ENCODE results near the gene ADAD1.

ADAD1 gene

DNA sequence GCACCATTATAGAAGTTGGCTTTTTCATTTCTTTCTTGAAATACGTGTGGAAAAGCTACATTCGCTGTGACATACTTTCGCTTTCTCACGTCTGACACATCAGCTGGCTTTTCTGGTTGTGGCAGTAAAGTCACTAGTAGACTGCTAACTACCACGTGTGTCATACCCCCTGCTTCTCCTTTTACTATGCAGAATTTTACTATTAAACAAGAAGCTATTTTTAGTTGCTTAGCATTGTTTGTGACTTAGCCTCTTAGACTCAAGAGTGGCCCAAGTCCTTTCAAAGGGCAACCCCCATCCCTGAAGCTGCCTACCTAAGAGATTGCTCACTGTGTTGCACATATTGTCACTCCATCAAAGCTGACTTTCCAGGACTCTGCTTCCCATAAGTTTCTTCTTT lies 79.8 kb downstream of the ADAD1 start:
- Histone ChIP-seq H3K18ac (ENCODE audit: low read depth in 1 of 2, low read length in 2 of 2) (no peak overlapping the region), H3K4me1 (ENCODE audit: control insufficient read depth, insufficient read depth, low read depth, low read length) (no peaks in the 10 kb centered on the region), H3K27ac (ENCODE audit: low read length, poor library complexity, severe bottlenecking) (no peak overlapping the region), H2BK12ac (ENCODE audit: low read length in 2 of 2) (no peak overlapping the region), H2BK5ac (ENCODE audit: low read depth, low read length, poor library complexity, severe bottlenecking) (no peak overlapping the region), H2AK5ac (ENCODE audit: low read length, severe bottlenecking) (no peak overlapping the region), H3K79me1 (replicated peaks; ENCODE audit: low read length, poor library complexity, severe bottlenecking) (no peaks in the 10 kb centered on the region), H3K9me3 (ENCODE audit: control insufficient read depth, low read length) (no peaks in the 10 kb centered on the region), H2BK15ac (ENCODE audit: low read depth, poor library complexity, severe bottlenecking) (no peak overlapping the region), H3K9ac (ENCODE audit: low read length) (peak overlapping the region; percentile 52), H3K27me3 (ENCODE audit: control insufficient read depth in 1 of 2, insufficient read depth in 1 of 2, low read length in 2 of 2) (no peaks in the 10 kb centered on the region), H3K14ac (ENCODE audit: low read length in 2 of 2) (no peak overlapping the region), H3K36me3 (ENCODE audit: control insufficient read depth in 1 of 2, insufficient read depth in 2 of 2, low read depth in 1 of 2, low read length in 2 of 2) (no peaks in the 10 kb centered on the region), H4K91ac (ENCODE audit: low read length) (no peak overlapping the region), H3K4me3 (ENCODE audit: insufficient read depth in 1 of 2, low read depth in 1 of 2, low read length in 2 of 2) (peak overlapping the region in 1 of 2 experiments; percentile 55), H3K4ac (ENCODE audit: low read depth in 1 of 2, low read length in 2 of 2) (no peak overlapping the region), H3K23ac (ENCODE audit: low read length in 2 of 2) (no peak overlapping the region), H4K8ac (ENCODE audit: low read length) (no peak overlapping the region), H2AFZ (ENCODE audit: low read depth, low read length) (no peak overlapping the region), H2BK120ac (ENCODE audit: low read depth, low read length) (no peak overlapping the region), H3K4me2 (ENCODE audit: low read length, poor library complexity, severe bottlenecking) (peak overlapping the region; percentile 5)
- WGBS: 44% methylated on average over 4 of the region's 5 CpGs
- peak; percentile 72 for DNase-seq

DNA sequence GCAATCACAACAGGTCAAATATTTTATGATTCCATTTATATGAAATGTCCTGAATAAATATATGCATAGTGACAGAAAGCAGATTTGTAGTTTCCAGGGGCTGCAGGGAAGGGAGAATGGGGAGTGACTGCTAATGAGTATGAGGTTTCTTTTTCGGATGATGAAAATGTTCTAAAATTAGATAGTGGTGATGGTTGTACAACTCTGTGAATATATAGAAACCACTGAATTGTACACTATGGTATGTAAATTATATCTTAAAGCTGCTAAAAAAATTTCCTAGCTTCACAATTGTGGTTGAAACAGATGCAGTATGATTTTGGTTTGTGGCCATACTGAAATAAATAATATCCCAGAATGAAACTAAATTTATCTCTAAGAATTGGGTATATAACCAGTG lies 90.6 kb downstream of the ADAD1 start:
- H3K4me2 ChIP-seq (ENCODE audit: low read length, poor library complexity, severe bottlenecking): no peak overlapping the region
- H2AFZ ChIP-seq (ENCODE audit: low read depth, low read length): no peak overlapping the region
- no peak overlapping the region for H2AK5ac ChIP-seq (ENCODE audit: low read length, severe bottlenecking)
- no peak overlapping the region for H4K91ac ChIP-seq (ENCODE audit: low read length)
- H2BK12ac ChIP-seq (ENCODE audit: low read length in 2 of 2): no peak overlapping the region
- H2BK120ac ChIP-seq (ENCODE audit: low read depth, low read length): no peak overlapping the region
- no peaks in the 10 kb centered on the region for H3K27me3 ChIP-seq (ENCODE audit: control insufficient read depth in 1 of 2, insufficient read depth in 1 of 2, low read length in 2 of 2)
- H2BK15ac ChIP-seq (ENCODE audit: low read depth, poor library complexity, severe bottlenecking): no peak overlapping the region
- no peak overlapping the region for H3K27ac ChIP-seq (ENCODE audit: low read length, poor library complexity, severe bottlenecking)
- H3K9ac ChIP-seq (ENCODE audit: low read length): no peak overlapping the region
- no peak overlapping the region for H2BK5ac ChIP-seq (ENCODE audit: low read depth, low read length, poor library complexity, severe bottlenecking)
- no peak overlapping the region for H3K4me3 ChIP-seq (ENCODE audit: insufficient read depth in 1 of 2, low read depth in 1 of 2, low read length in 2 of 2)
- H3K4ac ChIP-seq (ENCODE audit: low read depth in 1 of 2, low read length in 2 of 2): no peak overlapping the region
- no peak overlapping the region for H3K18ac ChIP-seq (ENCODE audit: low read depth in 1 of 2, low read length in 2 of 2)
- 100% methylated on average over 1 of the region's 1 CpG for WGBS
- H3K4me1 ChIP-seq (ENCODE audit: control insufficient read depth, insufficient read depth, low read depth, low read length): no peaks in the 10 kb centered on the region
- H4K8ac ChIP-seq (ENCODE audit: low read length): no peak overlapping the region
- H3K9me3 ChIP-seq (ENCODE audit: control insufficient read depth, low read length): peaks cover 41% of the 10 kb centered on the region
- no peak overlapping the region for H3K14ac ChIP-seq (ENCODE audit: low read length in 2 of 2)
- H3K23ac ChIP-seq (ENCODE audit: low read length in 2 of 2): no peak overlapping the region
- H3K79me1 ChIP-seq (replicated peaks; ENCODE audit: low read length, poor library complexity, severe bottlenecking): no peaks in the 10 kb centered on the region
- no peaks in the 10 kb centered on the region for H3K36me3 ChIP-seq (ENCODE audit: control insufficient read depth in 1 of 2, insufficient read depth in 2 of 2, low read depth in 1 of 2, low read length in 2 of 2)
- no peak for DNase-seq

GRCh38 chr4:122475233-122475632 lies 96.4 kb downstream of the ADAD1 start:
- no peak overlapping the region for H4K91ac ChIP-seq (ENCODE audit: low read length)
- H2AK5ac ChIP-seq (ENCODE audit: low read length, severe bottlenecking): no peak overlapping the region
- H3K79me1 ChIP-seq (replicated peaks; ENCODE audit: low read length, poor library complexity, severe bottlenecking): no peaks in the 10 kb centered on the region
- H2BK12ac ChIP-seq (ENCODE audit: low read length in 2 of 2): no peak overlapping the region
- H3K4me1 ChIP-seq (ENCODE audit: control insufficient read depth, insufficient read depth, low read depth, low read length): no peaks in the 10 kb centered on the region
- no peak overlapping the region for H3K4me3 ChIP-seq (ENCODE audit: insufficient read depth in 1 of 2, low read depth in 1 of 2, low read length in 2 of 2)
- H3K9ac ChIP-seq (ENCODE audit: low read length): no peak overlapping the region
- no peak overlapping the region for H3K18ac ChIP-seq (ENCODE audit: low read depth in 1 of 2, low read length in 2 of 2)
- H2BK120ac ChIP-seq (ENCODE audit: low read depth, low read length): no peak overlapping the region
- no peak overlapping the region for H3K4me2 ChIP-seq (ENCODE audit: low read length, poor library complexity, severe bottlenecking)
- no peaks in the 10 kb centered on the region for H3K36me3 ChIP-seq (ENCODE audit: control insufficient read depth in 1 of 2, insufficient read depth in 2 of 2, low read depth in 1 of 2, low read length in 2 of 2)
- no peak overlapping the region for H3K14ac ChIP-seq (ENCODE audit: low read length in 2 of 2)
- WGBS: no CpG with 5 or more reads among the region's 3 CpGs
- H3K23ac ChIP-seq (ENCODE audit: low read length in 2 of 2): no peak overlapping the region
- H3K27ac ChIP-seq (ENCODE audit: low read length, poor library complexity, severe bottlenecking): no peak overlapping the region
- no peak overlapping the region for H3K4ac ChIP-seq (ENCODE audit: low read depth in 1 of 2, low read length in 2 of 2)
- H2BK5ac ChIP-seq (ENCODE audit: low read depth, low read length, poor library complexity, severe bottlenecking): no peak overlapping the region
- no peak for DNase-seq
- H2BK15ac ChIP-seq (ENCODE audit: low read depth, poor library complexity, severe bottlenecking): no peak overlapping the region
- H4K8ac ChIP-seq (ENCODE audit: low read length): no peak overlapping the region
- H3K9me3 ChIP-seq (ENCODE audit: control insufficient read depth, low read length): peaks cover 10% of the 10 kb centered on the region
- H2AFZ ChIP-seq (ENCODE audit: low read depth, low read length): no peak overlapping the region
- H3K27me3 ChIP-seq (ENCODE audit: control insufficient read depth in 1 of 2, insufficient read depth in 1 of 2, low read length in 2 of 2): no peaks in the 10 kb centered on the region

- no peak overlapping the region for H3K18ac ChIP-seq (ENCODE audit: low read depth in 1 of 2, low read length in 2 of 2)
- no peak overlapping the region for H2BK5ac ChIP-seq (ENCODE audit: low read depth, low read length, poor library complexity, severe bottlenecking)
- no peak overlapping the region for H2BK12ac ChIP-seq (ENCODE audit: low read length in 2 of 2)
- H3K9ac ChIP-seq (ENCODE audit: low read length): no peak overlapping the region
- peaks cover 7% of the 10 kb centered on the region for H3K9me3 ChIP-seq (ENCODE audit: control insufficient read depth, low read length)
- H2AK5ac ChIP-seq (ENCODE audit: low read length, severe bottlenecking): no peak overlapping the region
- H3K4ac ChIP-seq (ENCODE audit: low read depth in 1 of 2, low read length in 2 of 2): no peak overlapping the region
- no peak overlapping the region for H2BK120ac ChIP-seq (ENCODE audit: low read depth, low read length)
- no peak overlapping the region for H3K4me2 ChIP-seq (ENCODE audit: low read length, poor library complexity, severe bottlenecking)
- no peaks in the 10 kb centered on the region for H3K27me3 ChIP-seq (ENCODE audit: control insufficient read depth in 1 of 2, insufficient read depth in 1 of 2, low read length in 2 of 2)
- H3K4me3 ChIP-seq (ENCODE audit: insufficient read depth in 1 of 2, low read depth in 1 of 2, low read length in 2 of 2): no peak overlapping the region
- H3K79me1 ChIP-seq (replicated peaks; ENCODE audit: low read length, poor library complexity, severe bottlenecking): no peaks in the 10 kb centered on the region
- H4K8ac ChIP-seq (ENCODE audit: low read length): no peak overlapping the region
- DNase-seq: no peak
- no peaks in the 10 kb centered on the region for H3K36me3 ChIP-seq (ENCODE audit: control insufficient read depth in 1 of 2, insufficient read depth in 2 of 2, low read depth in 1 of 2, low read length in 2 of 2)
- WGBS: no CpG with 5 or more reads among the region's 1 CpG
- H3K23ac ChIP-seq (ENCODE audit: low read length in 2 of 2): no peak overlapping the region
- H2BK15ac ChIP-seq (ENCODE audit: low read depth, poor library complexity, severe bottlenecking): no peak overlapping the region
- H2AFZ ChIP-seq (ENCODE audit: low read depth, low read length): no peak overlapping the region
- H3K14ac ChIP-seq (ENCODE audit: low read length in 2 of 2): no peak overlapping the region
- H3K4me1 ChIP-seq (ENCODE audit: control insufficient read depth, insufficient read depth, low read depth, low read length): no peaks in the 10 kb centered on the region
- H4K91ac ChIP-seq (ENCODE audit: low read length): no peak overlapping the region
- no peak overlapping the region for H3K27ac ChIP-seq (ENCODE audit: low read length, poor library complexity, severe bottlenecking)
Measured at GRCh38 chr4:122476126-122476525, 97.3 kb downstream of the ADAD1 start.
